DND-41 (cell line): ENCODE measurements around the gene MRE11.

Experiments
- CTCF ChIP-seq: IDR thresholded peaks from 2 replicates; pipeline ENCODE4 v1.5.1; 2012; ENCODE audit warnings: borderline replicate concordance, low read length, moderate library complexity, mild to moderate bottlenecking; ENCODE audit not compliant: poor library complexity, severe bottlenecking; ENCODE audit errors: extremely low read depth
- EZH2 ChIP-seq: IDR thresholded peaks from 3 replicates; pipeline ENCODE4 v1.6.1; 2012; ENCODE audit warnings: borderline replicate concordance, low read depth, mild to moderate bottlenecking, moderate library complexity, low read length, inconsistent platforms; ENCODE audit not compliant: severe bottlenecking

GRCh38 chr11:94533696-94534630, 40.3 kb upstream of the MRE11 start:
- TF ChIP-seq CTCF (no peak), EZH2 (no peak)
